ENCODE data around the gene EVC. TPM values are rescaled to one million over a fixed set of nuclear protein-coding genes. Genes with fewer than 3 reads are reported as not detected.

Gene EVC
- total RNA-seq, 1 experiment from 2014 or later: 11.5 TPM

- in situ Hi-C loops (cut with HindIII; ENCODE audit: low pct_unique_long_range_greater_than_20kb, low sequenced_read_pairs): no loop called here
These were observed 40.1 kb downstream of the EVC start for GRCh38 chr4:5750946-5751665.

GRCh38 chr4:5751666-5752375 is 40.8 kb downstream of the EVC start:
- in situ Hi-C loops (cut with HindIII; ENCODE audit: low pct_unique_long_range_greater_than_20kb, low sequenced_read_pairs): no loop called here
- DNase-seq (ENCODE audit: low read depth): no peak

More at GRCh38 chr4:5750946-5751665, 40.1 kb downstream of the EVC start:
- DNase-seq (ENCODE audit: low read depth): peak; percentile 60

- in situ Hi-C loops (cut with HindIII; ENCODE audit: low pct_unique_long_range_greater_than_20kb, low sequenced_read_pairs): no loop called here
- no peak for DNase-seq (ENCODE audit: low read depth)
These were observed 41.6 kb downstream of the EVC start for GRCh38 chr4:5752376-5753184.

- in situ Hi-C loops (cut with HindIII; ENCODE audit: low pct_unique_long_range_greater_than_20kb, low sequenced_read_pairs): no loop called here
- no peak for DNase-seq (ENCODE audit: low read depth)
These were observed 42.4 kb downstream of the EVC start for GRCh38 chr4:5753366-5753765.

- DNase-seq (ENCODE audit: low read depth): peak; percentile 83
- in situ Hi-C loops (cut with HindIII; ENCODE audit: low pct_unique_long_range_greater_than_20kb, low sequenced_read_pairs): no loop called here
These were observed 42.9 kb downstream of the EVC start for GRCh38 chr4:5753766-5754528.

GRCh38 chr4:5754529-5754881 is 43.5 kb downstream of the EVC start:
- in situ Hi-C loops (cut with HindIII; ENCODE audit: low pct_unique_long_range_greater_than_20kb, low sequenced_read_pairs): no loop called here

GRCh38 chr4:5755161-5755560 is 44.2 kb downstream of the EVC start:
- no peak for DNase-seq (ENCODE audit: low read depth)
- in situ Hi-C loops (cut with HindIII; ENCODE audit: low pct_unique_long_range_greater_than_20kb, low sequenced_read_pairs): no loop called here

More at GRCh38 chr4:5754529-5754881, 43.5 kb downstream of the EVC start:
- DNase-seq (ENCODE audit: low read depth): no peak

GRCh38 chr4:5755679-5756078 is 44.7 kb downstream of the EVC start:
- no peak for DNase-seq (ENCODE audit: low read depth)
- in situ Hi-C loops (cut with HindIII; ENCODE audit: low pct_unique_long_range_greater_than_20kb, low sequenced_read_pairs): no loop called here

- in situ Hi-C loops (cut with HindIII; ENCODE audit: low pct_unique_long_range_greater_than_20kb, low sequenced_read_pairs): no loop called here
- no peak for DNase-seq (ENCODE audit: low read depth)
These were observed 45.3 kb downstream of the EVC start for GRCh38 chr4:5756271-5756670.

- in situ Hi-C loops (cut with HindIII; ENCODE audit: low pct_unique_long_range_greater_than_20kb, low sequenced_read_pairs): no loop called here
- DNase-seq (ENCODE audit: low read depth): no peak
These were observed 46.1 kb downstream of the EVC start for GRCh38 chr4:5757091-5757490.

- DNase-seq (ENCODE audit: low read depth): no peak
- in situ Hi-C loops (cut with HindIII; ENCODE audit: low pct_unique_long_range_greater_than_20kb, low sequenced_read_pairs): no loop called here
These were observed 46.5 kb downstream of the EVC start for GRCh38 chr4:5757536-5757935.

GRCh38 chr4:5757954-5758353 is 47.0 kb downstream of the EVC start:
- in situ Hi-C loops (cut with HindIII; ENCODE audit: low pct_unique_long_range_greater_than_20kb, low sequenced_read_pairs): no loop called here

GRCh38 chr4:5758741-5759140 is 47.7 kb downstream of the EVC start:
- peak; percentile 85 for DNase-seq (ENCODE audit: low read depth)
- in situ Hi-C loops (cut with HindIII; ENCODE audit: low pct_unique_long_range_greater_than_20kb, low sequenced_read_pairs): no loop called here

More at GRCh38 chr4:5757954-5758353, 47.0 kb downstream of the EVC start:
- DNase-seq (ENCODE audit: low read depth): no peak

- in situ Hi-C loops (cut with HindIII; ENCODE audit: low pct_unique_long_range_greater_than_20kb, low sequenced_read_pairs): no loop called here
- DNase-seq (ENCODE audit: low read depth): no peak
These were observed 48.5 kb downstream of the EVC start for GRCh38 chr4:5759236-5760075.

GRCh38 chr4:5760246-5760645 is 49.2 kb downstream of the EVC start:
- in situ Hi-C loops (cut with HindIII; ENCODE audit: low pct_unique_long_range_greater_than_20kb, low sequenced_read_pairs): no loop called here
- DNase-seq (ENCODE audit: low read depth): no peak

GRCh38 chr4:5760936-5761480 is 50.0 kb downstream of the EVC start:
- DNase-seq (ENCODE audit: low read depth): no peak
- in situ Hi-C loops (cut with HindIII; ENCODE audit: low pct_unique_long_range_greater_than_20kb, low sequenced_read_pairs): no loop called here

GRCh38 chr4:5770051-5770450 is 59.0 kb downstream of the EVC start:
- in situ Hi-C loops (cut with HindIII; ENCODE audit: low pct_unique_long_range_greater_than_20kb, low sequenced_read_pairs): no loop called here
- no peak for DNase-seq (ENCODE audit: low read depth)

Measured in Caki2 (cell line).